ENCODE measurements around the gene STAM. TPM values are rescaled to one million over a fixed set of nuclear protein-coding genes. Genes with fewer than 3 reads are reported as not detected.

Gene STAM
- total RNA-seq, 1 experiment from 2014 or later = 29.3 TPM

DNA sequence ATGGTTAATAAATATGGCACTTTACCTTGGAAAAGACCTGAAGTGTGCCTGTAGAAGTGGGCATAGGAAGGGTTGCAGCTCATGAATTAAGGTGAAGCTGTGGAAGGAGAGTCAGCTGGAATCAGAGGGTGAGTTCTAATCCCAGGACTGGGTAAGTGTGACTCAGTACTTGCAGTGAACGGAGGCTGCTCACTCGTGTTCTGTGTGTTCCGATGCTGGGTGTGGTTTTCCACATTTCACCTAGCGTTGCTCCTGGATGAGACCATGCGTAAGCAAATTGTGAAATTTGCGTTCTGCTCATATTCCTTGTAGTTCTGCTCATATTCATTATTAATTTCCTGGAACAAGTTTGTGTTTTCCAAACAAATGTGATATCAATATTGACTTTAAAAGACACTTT, 85.7 kb downstream of the STAM start:
- Mint-ChIP-seq H3K9me3 (no peaks in the 10 kb centered on the region), H3K4me1 (no peaks in the 10 kb centered on the region), H3K27ac (no peak overlapping the region), H3K27me3 (ENCODE audit: low read depth) (no peaks in the 10 kb centered on the region), H3K4me3 (no peak overlapping the region), H3K36me3 (ENCODE audit: insufficient read depth in 1 of 3, low read depth in 3 of 3) (no peaks in the 10 kb centered on the region)
- no peak overlapping the region for H2AFZ ChIP-seq (ENCODE audit: low read length)
- no peaks in the 10 kb centered on the region for H3K23me2 ChIP-seq (ENCODE audit: insufficient read length, low read depth, low read length, poor library complexity, severe bottlenecking)
- H2AK5ac ChIP-seq (ENCODE audit: insufficient read length, low read length) = no peak overlapping the region
- TF ChIP-seq, protein P1, sequence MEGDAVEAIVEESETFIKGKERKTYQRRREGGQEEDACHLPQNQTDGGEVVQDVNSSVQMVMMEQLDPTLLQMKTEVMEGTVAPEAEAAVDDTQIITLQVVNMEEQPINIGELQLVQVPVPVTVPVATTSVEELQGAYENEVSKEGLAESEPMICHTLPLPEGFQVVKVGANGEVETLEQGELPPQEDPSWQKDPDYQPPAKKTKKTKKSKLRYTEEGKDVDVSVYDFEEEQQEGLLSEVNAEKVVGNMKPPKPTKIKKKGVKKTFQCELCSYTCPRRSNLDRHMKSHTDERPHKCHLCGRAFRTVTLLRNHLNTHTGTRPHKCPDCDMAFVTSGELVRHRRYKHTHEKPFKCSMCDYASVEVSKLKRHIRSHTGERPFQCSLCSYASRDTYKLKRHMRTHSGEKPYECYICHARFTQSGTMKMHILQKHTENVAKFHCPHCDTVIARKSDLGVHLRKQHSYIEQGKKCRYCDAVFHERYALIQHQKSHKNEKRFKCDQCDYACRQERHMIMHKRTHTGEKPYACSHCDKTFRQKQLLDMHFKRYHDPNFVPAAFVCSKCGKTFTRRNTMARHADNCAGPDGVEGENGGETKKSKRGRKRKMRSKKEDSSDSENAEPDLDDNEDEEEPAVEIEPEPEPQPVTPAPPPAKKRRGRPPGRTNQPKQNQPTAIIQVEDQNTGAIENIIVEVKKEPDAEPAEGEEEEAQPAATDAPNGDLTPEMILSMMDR (conservative IDR thresholded peaks at IDR 0.05) = no peak
- no peak overlapping the region for H3K4me2 ChIP-seq (ENCODE audit: insufficient read depth, insufficient read length, low read length)
- no peak overlapping the region for H3K4ac ChIP-seq (ENCODE audit: low read depth, low read length)
- H3K9ac ChIP-seq (ENCODE audit: extremely low read depth, insufficient read length, low read length) = no peak overlapping the region
- no peak overlapping the region for H3K56ac ChIP-seq (ENCODE audit: insufficient read length, low read depth, low read length)
- no peak overlapping the region for H2BK120ac ChIP-seq (ENCODE audit: low read depth, low read length, poor library complexity, severe bottlenecking)
- H3K18ac ChIP-seq (ENCODE audit: insufficient read length, low read depth, low read length) = no peak overlapping the region
- no peak overlapping the region for H4K91ac ChIP-seq (ENCODE audit: insufficient read length, low read depth, low read length)
- H3T11ph ChIP-seq (ENCODE audit: low read length) = no peak overlapping the region
- H4K20me1 ChIP-seq (ENCODE audit: control insufficient read depth, insufficient read depth, insufficient read length) = no peaks in the 10 kb centered on the region
- no peak overlapping the region for H4K5ac ChIP-seq (ENCODE audit: insufficient read length, low read depth, low read length)
- H4K8ac ChIP-seq (replicated peaks; ENCODE audit: insufficient read length, low read depth, low read length) = no peak overlapping the region
- H3K27me3 ChIP-seq (ENCODE audit: insufficient read depth, low read length) = no peaks in the 10 kb centered on the region
- H3K27ac ChIP-seq (ENCODE audit: insufficient read length, low read depth, low read length) = no peak overlapping the region
- no peak overlapping the region for H2BK5ac ChIP-seq (ENCODE audit: insufficient read length, low read length)
- H3K79me1 ChIP-seq (ENCODE audit: insufficient read depth, low read depth, low read length, poor library complexity, severe bottlenecking) = no peaks in the 10 kb centered on the region
- no peak overlapping the region for H2BK12ac ChIP-seq (ENCODE audit: insufficient read length, low read depth, low read length)
- H2BK15ac ChIP-seq (ENCODE audit: low read depth, low read length) = no peak overlapping the region
- H3K14ac ChIP-seq (ENCODE audit: insufficient read depth, low read length) = no peak overlapping the region
- H3K79me2 ChIP-seq (ENCODE audit: insufficient read depth, low read length) = no peaks in the 10 kb centered on the region
- no peaks in the 10 kb centered on the region for H3K4me1 ChIP-seq (ENCODE audit: insufficient read depth, low read length)
- no peak overlapping the region for H2BK20ac ChIP-seq (ENCODE audit: low read depth, low read length, poor library complexity, severe bottlenecking)
- no CpG with 5 or more reads among the region's 6 CpGs for WGBS (ENCODE audit: extremely low coverage, insufficient read length, low lambda C conversion rate)
- H3K23ac ChIP-seq (ENCODE audit: insufficient read length, low read depth, low read length) = no peak overlapping the region
- H3K9me3 ChIP-seq (ENCODE audit: control insufficient read depth, low read depth, low read length) = no peaks in the 10 kb centered on the region
- DNase-seq = no peak

All from H9 (cell line).